C4-2B (cell line): ENCODE results near the gene HSPB6.

Experiments
- CTCF ChIP-seq: fragments of 450-650 bp; conservative IDR thresholded peaks from 2 replicates; pipeline ENCODE4 v1.5.1; 2017; ENCODE audit warnings: mild to moderate bottlenecking
- ZFX ChIP-seq: fragments of 450-650 bp; IDR thresholded peaks from 2 replicates; pipeline ENCODE4 v1.6.1; 2017

- TF ChIP-seq CTCF (no peak), ZFX (no peak)
Observed at GRCh38 chr19:35742121-35742724, 14.6 kb downstream of the HSPB6 start, which contains the start of gene IGFLR1.
